SK-N-SH (cell line): ENCODE data around the gene NPAS3. TPM values are rescaled to one million over a fixed set of nuclear protein-coding genes. Genes with fewer than 3 reads are reported as not detected.

Source experiments
- CTCF ChIA-PET: fragments of 300-600, 350-600 bp; formaldehyde crosslinking; extraction: SDS; loops from one replicate; lab custom pipeline; 2021; lab: Yijun Ruan, JAX
- POLR2A ChIA-PET: fragments of 350-600 bp; sonication (Branson Sonifier 250); formaldehyde crosslinking; extraction: SDS; loops from one replicate; lab custom pipeline; 2020; ENCODE audit warnings: antibody characterized with exemption, inconsistent platforms; lab: Yijun Ruan, JAX
- DNase-seq: peaks from one replicate; pipeline ENCODE4 v3.0.0; 2012
- H2AFZ ChIP-seq: fragments of 200-600 bp; sonication (generic); 2 replicates; pipeline ENCODE4 v1.8.1; 2016; ENCODE audit warnings: antibody characterized with exemption, mild to moderate bottlenecking, low read depth
- H3F3A ChIP-seq: fragments of 200-600 bp; sonication (generic); replicated peaks from 2 replicates; pipeline ENCODE3; 2016; ENCODE audit warnings: antibody characterized with exemption, mild to moderate bottlenecking; ENCODE audit not compliant: insufficient read depth
- H3K27ac ChIP-seq, 2 experiments: fragments of 200-500 bp in 1 of 2; fragments of 200-600 bp in 1 of 2; sonication (Bioruptor generic) in 1 of 2; sonication (generic), shearing (Covaris generic) in 1 of 2; 2 replicates each; pipeline versions ENCODE4 v1.5.1 to v1.6.1; 2014 to 2016; ENCODE audit warnings: low read depth in 2 of 2, inconsistent platforms in 1 of 2, low read length in 1 of 2, mild to moderate bottlenecking in 1 of 2, mixed read lengths in 1 of 2
- H3K27me3 ChIP-seq: fragments of 200-600 bp; sonication (generic), shearing (Covaris generic); 2 replicates; pipeline ENCODE4 v1.6.1; 2016; ENCODE audit warnings: mixed run types; ENCODE audit not compliant: insufficient read depth
- H3K36me3 ChIP-seq, 2 experiments: fragments of 200-500 bp in 1 of 2; fragments of 200-600 bp in 1 of 2; sonication (Bioruptor generic) in 1 of 2; sonication (generic) in 1 of 2; replicated peaks in 1 of 2; 2 replicates each; pipeline versions ENCODE3 to v1.5.1; 2014 to 2016; ENCODE audit warnings: low read length in 1 of 2, mild to moderate bottlenecking in 1 of 2; ENCODE audit not compliant: insufficient read depth in 2 of 2, control insufficient read depth in 1 of 2
- H3K4me1 ChIP-seq, 2 experiments: fragments of 200-500 bp in 1 of 2; fragments of 200-600 bp in 1 of 2; sonication (Bioruptor generic) in 1 of 2; sonication (generic), shearing (Covaris generic) in 1 of 2; 2 replicates each; pipeline versions ENCODE4 v1.5.1 to v1.6.1; 2014 to 2016; ENCODE audit warnings: low read depth in 1 of 2, low read length in 1 of 2, mixed run types in 1 of 2; ENCODE audit not compliant: insufficient read depth in 2 of 2, control insufficient read depth in 1 of 2
- H3K4me2 ChIP-seq: fragments of 200-600 bp; sonication (generic), shearing (Covaris generic); 2 replicates; pipeline ENCODE4 v1.6.1; 2017; ENCODE audit warnings: mixed run types
- H3K4me3 ChIP-seq, 2 experiments: fragments of 200-500 bp in 1 of 2; fragments of 200-600 bp in 1 of 2; sonication (Bioruptor generic) in 1 of 2; sonication (generic), shearing (Covaris generic) in 1 of 2; 2 replicates each; pipeline versions ENCODE4 v1.5.1 to v1.8.1; 2014 to 2016; ENCODE audit warnings: low read depth in 2 of 2, inconsistent platforms in 1 of 2, low read length in 1 of 2, mild to moderate bottlenecking in 1 of 2, mixed read lengths in 1 of 2, moderate library complexity in 1 of 2
- H3K79me2 ChIP-seq: fragments of 200-600 bp; sonication (generic); 2 replicates; pipeline ENCODE4 v1.8.1; 2017; ENCODE audit warnings: mild to moderate bottlenecking; ENCODE audit not compliant: insufficient read depth
- H3K9ac ChIP-seq: fragments of 200-600 bp; sonication (generic); 2 replicates; pipeline ENCODE4 v1.6.1; 2017; ENCODE audit warnings: mixed run types
- H3K9me2 ChIP-seq: fragments of 200-600 bp; sonication (generic); 2 replicates; pipeline ENCODE4 v1.6.1; 2017; ENCODE audit warnings: mixed run types
- H3K9me3 ChIP-seq: fragments of 200-600 bp; sonication (generic); 2 replicates; pipeline ENCODE4 v1.6.1; 2017; ENCODE audit warnings: mixed run types, mild to moderate bottlenecking, moderate library complexity
- H4K20me1 ChIP-seq: fragments of 200-600 bp; sonication (generic); 2 replicates; pipeline ENCODE4 v1.6.1; 2017; ENCODE audit warnings: mild to moderate bottlenecking, mixed run types; ENCODE audit not compliant: insufficient read depth
- CHD2 ChIP-seq: fragments of 150-350 bp; IDR thresholded peaks from 2 replicates; pipeline ENCODE4 v1.6.1; 2018; ENCODE audit warnings: low read length; ENCODE audit not compliant: partially characterized antibody
- CTCF ChIP-seq: fragments of 200-600 bp; sonication (generic); IDR thresholded peaks from 2 replicates; pipeline ENCODE4 v1.6.1; 2017; ENCODE audit warnings: antibody characterized with exemption, mild to moderate bottlenecking, moderate library complexity
- EZH2phosphoT487 ChIP-seq: fragments of 200-600 bp; sonication (generic); IDR thresholded peaks from 2 replicates; pipeline ENCODE4 v1.6.1; 2017; ENCODE audit warnings: low read depth, mixed run types, mild to moderate bottlenecking, antibody characterized with exemption, moderate library complexity, borderline replicate concordance
- FOSL2 ChIP-seq: IDR thresholded peaks from 2 replicates; pipeline ENCODE4 v1.4.0; 2012; ENCODE audit warnings: low read depth, mild to moderate bottlenecking, moderate library complexity, borderline replicate concordance
- GABPA ChIP-seq: IDR thresholded peaks from 2 replicates; pipeline ENCODE4 v1.4.0; 2012; ENCODE audit warnings: low read depth, mild to moderate bottlenecking
- GATA2 ChIP-seq: sonication (generic); formaldehyde crosslinking; IDR thresholded peaks from 2 replicates; pipeline ENCODE4 v1.5.0; 2020; ENCODE audit warnings: mild to moderate bottlenecking, missing genetic modification reagents
- JUND ChIP-seq: IDR thresholded peaks from 2 replicates; pipeline ENCODE4 v1.4.0; 2012
- MEF2A ChIP-seq: IDR thresholded peaks from 2 replicates; pipeline ENCODE4 v1.4.0; 2012; ENCODE audit warnings: low read depth, borderline replicate concordance
- MXI1 ChIP-seq: IDR thresholded peaks from 2 replicates; pipeline ENCODE4 v1.6.1; 2012; ENCODE audit warnings: mild to moderate bottlenecking, low read depth, low read length, improper control_type of control experiment
- NFIC ChIP-seq: IDR thresholded peaks from 2 replicates; pipeline ENCODE4 v1.4.0; 2012; ENCODE audit warnings: borderline replicate concordance
- PBX3 ChIP-seq: IDR thresholded peaks from 2 replicates; pipeline ENCODE4; 2012
- RCOR1 ChIP-seq: fragments of 150-350 bp; IDR thresholded peaks from 2 replicates; pipeline ENCODE4 v1.6.1; 2017; ENCODE audit warnings: antibody characterized with exemption, low read length
- REST ChIP-seq: IDR thresholded peaks from 2 replicates; pipeline ENCODE4 v1.6.1; 2012; ENCODE audit warnings: mild to moderate bottlenecking, low read depth, low read length, moderate library complexity
- RXRA ChIP-seq: IDR thresholded peaks from 2 replicates; pipeline ENCODE4 v1.4.0; 2012; ENCODE audit warnings: low read depth, mild to moderate bottlenecking, borderline replicate concordance
- SIN3A ChIP-seq: IDR thresholded peaks from 2 replicates; pipeline ENCODE4 v1.6.1; 2012; ENCODE audit warnings: low read depth, mild to moderate bottlenecking, low read length, moderate library complexity, borderline replicate concordance
- TAF1 ChIP-seq: IDR thresholded peaks from 2 replicates; pipeline ENCODE4 v1.6.1; 2012; ENCODE audit warnings: low read depth, mild to moderate bottlenecking, low read length, moderate library complexity, borderline replicate concordance
- TEAD4 ChIP-seq: IDR thresholded peaks from 2 replicates; pipeline ENCODE4 v1.4.0; 2012; ENCODE audit warnings: mild to moderate bottlenecking, borderline replicate concordance; ENCODE audit not compliant: insufficient read depth
- USF1 ChIP-seq: IDR thresholded peaks from 2 replicates; pipeline ENCODE4 v1.4.0; 2012; ENCODE audit warnings: low read depth, borderline replicate concordance
- USF2 ChIP-seq: fragments of 150-350 bp; IDR thresholded peaks from 2 replicates; pipeline ENCODE4 v1.6.1; 2017; ENCODE audit warnings: antibody characterized with exemption, low read length, low read depth, borderline replicate concordance
- ZBTB33 ChIP-seq: IDR thresholded peaks from 2 replicates; pipeline ENCODE4 v1.4.0; 2012; ENCODE audit warnings: low read depth, borderline replicate concordance
- WGBS: methylation state at CpG from one replicate; pipeline ENCODE4 v1.1.6; 2017; ENCODE audit warnings: low lambda C conversion rate; 5-methylcytosine and 5-hydroxymethylcytosine counted together
- polyA plus RNA-seq, 3 experiments: library from polyadenylated mRNA; depleted of rRNA; stranded (reverse); fragments of >200 nt; gene quantifications; 2 replicates each; pipeline ENCODE4 v1.2.3, GENCODE V29; 2012

Gene NPAS3
- polyA plus RNA-seq, 1 of the 3 experiments (the other 2 are of a cell fraction), result 4.3 TPM

- 82% methylated on average over 5 of the region's 5 CpGs for WGBS
- H3K4me3 ChIP-seq, result no peak overlapping the region
- no peak overlapping the region for H2AFZ ChIP-seq
- DNase-seq, result no peak
- H3K9me3 ChIP-seq, result no peaks in the 10 kb centered on the region
- TF ChIP-seq CHD2 (no peak), PBX3 (no peak), MEF2A (no peak), USF2 (no peak), EZH2phosphoT487 (no peak), NFIC (no peak), JUND (no peak), GATA2 (CRISPR knock-in tag) (no peak), RXRA (no peak), SIN3A (no peak), REST (no peak), FOSL2 (no peak), TAF1 (no peak), ZBTB33 (no peak), USF1 (no peak), RCOR1 (no peak), TEAD4 (no peak), MXI1 (no peak), GABPA (no peak), CTCF (no peak)
- no peak overlapping the region for H3K9ac ChIP-seq
- POLR2A ChIA-PET, result no interaction called here
- no peaks in the 10 kb centered on the region for H3K9me2 ChIP-seq
- H3K4me2 ChIP-seq, result no peak overlapping the region
- H3F3A ChIP-seq, result peaks cover 10% of the 10 kb centered on the region
- peaks cover 0 to 25% of the 10 kb centered on the region in 2 experiments; a peak in 3 of 4 replicates for H3K4me1 ChIP-seq
- CTCF ChIA-PET, result interaction anchor here (1.0 to 1.1 kb wide), 2 partner anchors 9 to 150 kb away, joined by 3 to 4 read pairs; no protein-coding TSS in a partner anchor
- no peaks in the 10 kb centered on the region for H4K20me1 ChIP-seq
- no peaks in the 10 kb centered on the region for H3K79me2 ChIP-seq
- H3K27ac ChIP-seq, result no peak overlapping the region
- no peaks in the 10 kb centered on the region for H3K27me3 ChIP-seq
- no peaks in the 10 kb centered on the region for H3K36me3 ChIP-seq
These were observed 704.9 kb downstream of the NPAS3 start for GRCh38 chr14:33643426-33644181.
